ENCODE measurements around the gene CYP27C1. TPM values are rescaled to one million over a fixed set of nuclear protein-coding genes. Genes with fewer than 3 reads are reported as not detected.
"Not testable (repeated sequence)": the region's sequence is repeated elsewhere in the genome, so short reads cannot be mapped to it uniquely, and the experiment has no call there.

The CYP27C1 gene
- total RNA-seq, 1 experiment from 2014 or later = 0.11 TPM

- ChIA-PET CTCF (no interaction called here), POLR2A (no interaction called here)
- BruUV-seq (replicated peaks) = no TSS peak
Observed at GRCh38 chr2:127217470-127218325, 2.4 kb downstream of the CYP27C1 start.

GRCh38 chr2:127216593-127216992 is 3.5 kb downstream of the CYP27C1 start:
- H3K36me3 ChIP-seq (ENCODE audit: control insufficient read depth, insufficient read depth, low read length) = no peaks in the 10 kb centered on the region
- Mint-ChIP-seq H3K9me3 (ENCODE audit: unreplicated experiment) (no peaks in the 10 kb centered on the region), H3K4me3 (ENCODE audit: unreplicated experiment) (no peak overlapping the region), H3K4me1 (ENCODE audit: low read depth, unreplicated experiment) (no peaks in the 10 kb centered on the region), H3K27ac (ENCODE audit: unreplicated experiment) (no peak overlapping the region), H3K27me3 (ENCODE audit: insufficient read depth, unreplicated experiment) (peaks cover 9% of the 10 kb centered on the region), H3K36me3 (ENCODE audit: insufficient read depth, unreplicated experiment) (peaks cover 6% of the 10 kb centered on the region)
- no peaks in the 10 kb centered on the region for H3K27me3 ChIP-seq (replicated peaks; ENCODE audit: control insufficient read depth, insufficient read depth, low read length)
- POLR2A ChIA-PET = no interaction called here
- no peak overlapping the region for H3K4me3 ChIP-seq (ENCODE audit: low read depth, low read length)
- peaks cover 3% of the 10 kb centered on the region; the same call in 1 of the 2 replicates for H3K9me3 ChIP-seq
- peaks cover 4% of the 10 kb centered on the region; the same call in 1 of the 2 replicates for H3K4me1 ChIP-seq
- no peak for TF ChIP-seq CTCF (IDR thresholded peaks at IDR 0.05; ENCODE audit: insufficient read depth in 1 of 2, low read depth in 1 of 2, low read length in 1 of 2, severe bottlenecking in 1 of 2, unreplicated experiment in 1 of 2)
- no peak for DNase-seq
- CTCF ChIA-PET = no interaction called here
- intact Hi-C loops (cut with micrococcal nuclease; ENCODE audit: unreplicated experiment) = no loop called here
- no TSS peak for BruUV-seq (replicated peaks)

More at GRCh38 chr2:127217470-127218325, 2.4 kb downstream of the CYP27C1 start:
- no peaks in the 10 kb centered on the region for H3K9me3 Mint-ChIP-seq (ENCODE audit: unreplicated experiment)
- peaks cover 9% of the 10 kb centered on the region for H3K27me3 Mint-ChIP-seq (ENCODE audit: insufficient read depth, unreplicated experiment)
- peaks cover 4% of the 10 kb centered on the region; the same call in 1 of the 2 replicates for H3K4me1 ChIP-seq
- H3K4me1 Mint-ChIP-seq (ENCODE audit: low read depth, unreplicated experiment) = no peaks in the 10 kb centered on the region
- H3K27ac Mint-ChIP-seq (ENCODE audit: unreplicated experiment) = no peak overlapping the region
- intact Hi-C loops (cut with micrococcal nuclease; ENCODE audit: unreplicated experiment) = no loop called here
- H3K36me3 ChIP-seq (ENCODE audit: control insufficient read depth, insufficient read depth, low read length) = no peaks in the 10 kb centered on the region
- no peaks in the 10 kb centered on the region for H3K27me3 ChIP-seq (replicated peaks; ENCODE audit: control insufficient read depth, insufficient read depth, low read length)
- no peak for DNase-seq
- H3K4me3 Mint-ChIP-seq (ENCODE audit: unreplicated experiment) = peak overlapping the region; percentile 80
- TF ChIP-seq CTCF (IDR thresholded peaks at IDR 0.05; ENCODE audit: insufficient read depth in 1 of 2, low read depth in 1 of 2, low read length in 1 of 2, severe bottlenecking in 1 of 2, unreplicated experiment in 1 of 2) = no peak
- H3K36me3 Mint-ChIP-seq (ENCODE audit: insufficient read depth, unreplicated experiment) = peaks cover 6% of the 10 kb centered on the region
- H3K4me3 ChIP-seq (ENCODE audit: low read depth, low read length) = no peak overlapping the region
- H3K9me3 ChIP-seq = peaks cover 3% of the 10 kb centered on the region; the same call in 1 of the 2 replicates

- DNase-seq = no peak
- Mint-ChIP-seq H3K4me3 (ENCODE audit: unreplicated experiment) (no peak overlapping the region), H3K36me3 (ENCODE audit: insufficient read depth, unreplicated experiment) (peaks cover 6% of the 10 kb centered on the region), H3K27me3 (ENCODE audit: insufficient read depth, unreplicated experiment) (peaks cover 9% of the 10 kb centered on the region), H3K27ac (ENCODE audit: unreplicated experiment) (no peak overlapping the region), H3K4me1 (ENCODE audit: low read depth, unreplicated experiment) (no peaks in the 10 kb centered on the region), H3K9me3 (ENCODE audit: unreplicated experiment) (no peaks in the 10 kb centered on the region)
- H3K9me3 ChIP-seq = peaks cover 3% of the 10 kb centered on the region; the same call in 1 of the 2 replicates
- BruUV-seq (replicated peaks) = no TSS peak
- no peak for TF ChIP-seq CTCF (IDR thresholded peaks at IDR 0.05; ENCODE audit: insufficient read depth in 1 of 2, low read depth in 1 of 2, low read length in 1 of 2, severe bottlenecking in 1 of 2, unreplicated experiment in 1 of 2)
- no peak overlapping the region for H3K4me3 ChIP-seq (ENCODE audit: low read depth, low read length)
- H3K27me3 ChIP-seq (replicated peaks; ENCODE audit: control insufficient read depth, insufficient read depth, low read length) = no peaks in the 10 kb centered on the region
- POLR2A ChIA-PET = no interaction called here
- intact Hi-C loops (cut with micrococcal nuclease; ENCODE audit: unreplicated experiment) = no loop called here
- no peaks in the 10 kb centered on the region for H3K36me3 ChIP-seq (ENCODE audit: control insufficient read depth, insufficient read depth, low read length)
- peaks cover 4% of the 10 kb centered on the region; the same call in 1 of the 2 replicates for H3K4me1 ChIP-seq
- CTCF ChIA-PET = no interaction called here
Observed at GRCh38 chr2:127216095-127216494, 4.0 kb downstream of the CYP27C1 start.

GRCh38 chr2:127214201-127214600 is 5.9 kb downstream of the CYP27C1 start:
- BruUV-seq (replicated peaks); intact Hi-C loops (cut with micrococcal nuclease; ENCODE audit: unreplicated experiment); H3K27ac Mint-ChIP-seq (ENCODE audit: unreplicated experiment); H3K27me3 Mint-ChIP-seq (ENCODE audit: insufficient read depth, unreplicated experiment); H3K9me3 ChIP-seq; H3K4me1 ChIP-seq; POLR2A ChIA-PET; H3K36me3 ChIP-seq (ENCODE audit: control insufficient read depth, insufficient read depth, low read length); H3K4me1 Mint-ChIP-seq (ENCODE audit: low read depth, unreplicated experiment); CTCF ChIA-PET; H3K4me3 Mint-ChIP-seq (ENCODE audit: unreplicated experiment); H3K4me3 ChIP-seq (ENCODE audit: low read depth, low read length); H3K36me3 Mint-ChIP-seq (ENCODE audit: insufficient read depth, unreplicated experiment); DNase-seq; H3K27me3 ChIP-seq (replicated peaks; ENCODE audit: control insufficient read depth, insufficient read depth, low read length); H3K9me3 Mint-ChIP-seq (ENCODE audit: unreplicated experiment): not testable (repeated sequence)

Data from Caco-2 (cell line).